HepG2 (cell line): ENCODE measurements around the gene SUCLG2. TPM values are rescaled to one million over a fixed set of nuclear protein-coding genes. Genes with fewer than 3 reads are reported as not detected.

Experiments used
- ATAC-seq: fragments of 200-7000 bp; cut with Tn5 transposase; 3 replicates; pipeline ENCODE4 v1.9.1; 2020; ENCODE audit warnings: mild to moderate bottlenecking, moderate library complexity
- BruUV-seq: library from RNA; stranded (reverse); fragments of 400-500 nt; replicated peaks from 2 replicates; lab custom pipeline; 2021; lab: Mats Ljungman, UMichigan
- CTCF ChIA-PET: fragments of 300-600 bp; formaldehyde crosslinking; extraction: SDS; loops from one replicate; lab custom pipeline; 2021; ENCODE audit warnings: low total read pairs, inconsistent platforms, low intra/inter-chr PET ratio; lab: Yijun Ruan, JAX
- POLR2A ChIA-PET: fragments of 350-600 bp; sonication (Branson Sonifier 250); formaldehyde crosslinking; loops from one replicate; lab custom pipeline; 2020; ENCODE audit warnings: antibody characterized with exemption, inconsistent platforms; lab: Yijun Ruan, JAX
- DNase-seq: peaks from one replicate; pipeline ENCODE4 v3.0.0-alpha.2; 2015; ENCODE audit warnings: low spot score
- FAIRE-seq: peaks from 3 replicates; lab custom pipeline; 2011; peaks lifted over from hg19 to GRCh38; lab: Jason Lieb, UNC
- H2AFZ ChIP-seq: one replicate; pipeline ENCODE4 v1.6.1; 2011; ENCODE audit warnings: low read length, inconsistent platforms
- H3K27ac ChIP-seq: fragments of 300-600 bp; 3 replicates; pipeline ENCODE4 v1.8.0; 2011; ENCODE audit warnings: mixed run types, mild to moderate bottlenecking, mixed read lengths, low read length, inconsistent platforms; ENCODE audit not compliant: insufficient read depth; ENCODE audit errors: extremely low read length
- H3K27me3 ChIP-seq, 2 experiments: fragments of 200-600 bp in 1 of 2; 2 replicates in 1 of 2; 3 replicates in 1 of 2; pipeline versions ENCODE4 v1.6.0 to v1.8.0; 2011; ENCODE audit warnings: low read length in 2 of 2, mild to moderate bottlenecking in 2 of 2, moderate library complexity in 2 of 2, inconsistent platforms in 1 of 2; ENCODE audit not compliant: insufficient read depth in 2 of 2, control insufficient read depth in 1 of 2
- H3K36me3 ChIP-seq, 2 experiments: fragments of 200-600 bp in 1 of 2; replicated peaks in 1 of 2; 2 replicates in 1 of 2; 3 replicates in 1 of 2; pipeline versions ENCODE4 v1.5.1 to v1.8.0; 2011; ENCODE audit warnings: low read length in 2 of 2, inconsistent platforms in 1 of 2; ENCODE audit not compliant: insufficient read depth in 2 of 2, control insufficient read depth in 1 of 2
- H3K4me1 ChIP-seq: 2 replicates; pipeline ENCODE4 v1.5.1; 2012; ENCODE audit warnings: low read length, inconsistent platforms; ENCODE audit not compliant: insufficient read depth
- H3K4me2 ChIP-seq: 2 replicates; pipeline ENCODE4 v1.6.0; 2011; ENCODE audit warnings: low read depth, low read length, inconsistent platforms
- H3K4me3 ChIP-seq, 3 experiments: fragments of 200-600 bp in 1 of 3; sonication (generic), shearing (Covaris generic) in 1 of 3; replicated peaks in 1 of 3; 2 replicates each; pipeline ENCODE4 v1.5.1; 2011 to 2016; ENCODE audit warnings: low read length in 3 of 3, inconsistent platforms in 2 of 3, low read depth in 2 of 3, mild to moderate bottlenecking in 2 of 3, control low read depth in 1 of 3, mixed read lengths in 1 of 3; ENCODE audit not compliant: insufficient read depth in 1 of 3
- H3K79me2 ChIP-seq: one replicate; pipeline ENCODE4 v1.6.1; 2011; ENCODE audit warnings: low read length, inconsistent platforms; ENCODE audit not compliant: insufficient read depth
- H3K9ac ChIP-seq: 2 replicates; pipeline ENCODE4 v1.6.0; 2011; ENCODE audit warnings: mild to moderate bottlenecking, low read depth, low read length, inconsistent platforms; ENCODE audit not compliant: insufficient read depth
- H3K9me3 ChIP-seq: 2 replicates; pipeline ENCODE4 v1.5.1; 2012; ENCODE audit warnings: mild to moderate bottlenecking, low read length
- H4K20me1 ChIP-seq: 2 replicates; pipeline ENCODE4 v1.6.0; 2011; ENCODE audit warnings: inconsistent platforms, mild to moderate bottlenecking, low read length, moderate library complexity; ENCODE audit not compliant: insufficient read depth
- FOXP1 ChIP-seq, 2 experiments: fragments of 450-650 bp in 1 of 2; IDR thresholded peaks; 2 replicates each; pipeline ENCODE4 v1.6.1; 2017 to 2018; ENCODE audit warnings: antibody characterized with exemption in 1 of 2
- NFRKB ChIP-seq: fragments of 450-650 bp; IDR thresholded peaks from 2 replicates; pipeline ENCODE4 v1.6.1; 2017
- STAT5B ChIP-seq: sonication (generic); formaldehyde crosslinking; IDR thresholded peaks from 2 replicates; pipeline ENCODE4 v1.4.0; 2020; ENCODE audit warnings: missing genetic modification reagents
- TEF ChIP-seq: sonication (generic); formaldehyde crosslinking; IDR thresholded peaks from 2 replicates; pipeline ENCODE4 v1.5.0; 2020; ENCODE audit warnings: missing genetic modification reagents
- YEATS4 ChIP-seq: sonication (generic); formaldehyde crosslinking; IDR thresholded peaks from 2 replicates; pipeline ENCODE4 v1.4.0; 2020; ENCODE audit warnings: missing genetic modification reagents, borderline replicate concordance
- ZFP62 ChIP-seq: sonication (generic); formaldehyde crosslinking; IDR thresholded peaks from 2 replicates; pipeline ENCODE4 v1.4.0; 2020; ENCODE audit warnings: missing genetic modification reagents
- ZNF512 ChIP-seq: sonication (generic); formaldehyde crosslinking; IDR thresholded peaks from 2 replicates; pipeline ENCODE4 v1.4.0; 2020; ENCODE audit warnings: mild to moderate bottlenecking, missing genetic modification reagents
- WGBS: methylation state at CpG from one replicate; pipeline ENCODE4 v1.1.6; 2017; ENCODE audit warnings: low lambda C conversion rate; 5-methylcytosine and 5-hydroxymethylcytosine counted together
- in situ Hi-C: cut with HindIII; loops from 2 replicates; pipeline ENCODE4 v1.10.0; 2017; ENCODE audit warnings: low pct_unique_long_range_greater_than_20kb; ENCODE audit not compliant: extremely low pct_ligation_motif_present
- intact Hi-C: fragments of 100-400 bp; cut with micrococcal nuclease; formaldehyde crosslinking; loops from one replicate; pipeline ENCODE4 v1.10.0; 2022; ENCODE audit not compliant: unreplicated experiment
- polyA plus RNA-seq, 8 experiments: library from polyadenylated mRNA; depleted of rRNA in 3 of 8; stranded (reverse) in 7 of 8; unstranded in 1 of 8; fragments of >200 nt; fragmentation: Illumina TruSeq in 4 of 8; extraction: Trizol in 4 of 8; gene quantifications; 2 replicates each; pipeline versions ENCODE4 v1.2.1 to v1.2.3, GENCODE V29; 2011 to 2016; ENCODE audit warnings: low read depth in 4 of 8, missing spikeins in 1 of 8, mixed read lengths in 1 of 8; ENCODE audit not compliant: insufficient read depth in 1 of 8
- total RNA-seq, 5 experiments: library from RNA; depleted of rRNA; stranded (reverse); fragments of >200 nt; fragmentation: Illumina TruSeq; extraction: Trizol; gene quantifications; 2 replicates each; pipeline ENCODE4 v1.2.3, GENCODE V29; 2016; ENCODE audit warnings: low read depth in 1 of 5
- TF ChIP-seq, protein P1 (sequence below): IDR thresholded peaks from 2 replicates; pipeline ENCODE4 v1.6.1; 2016
- TF ChIP-seq, protein P2 (sequence below): sonication (generic); formaldehyde crosslinking; IDR thresholded peaks from 2 replicates; pipeline ENCODE4 v1.5.0; 2020; ENCODE audit warnings: missing genetic modification reagents

Gene SUCLG2
- total and polyA plus RNA-seq, 2 of the 13 experiments (the other 11 are each of a cell fraction or from before 2014, with no cell fraction given), result 21.4 to 64.9 TPM

DNA sequence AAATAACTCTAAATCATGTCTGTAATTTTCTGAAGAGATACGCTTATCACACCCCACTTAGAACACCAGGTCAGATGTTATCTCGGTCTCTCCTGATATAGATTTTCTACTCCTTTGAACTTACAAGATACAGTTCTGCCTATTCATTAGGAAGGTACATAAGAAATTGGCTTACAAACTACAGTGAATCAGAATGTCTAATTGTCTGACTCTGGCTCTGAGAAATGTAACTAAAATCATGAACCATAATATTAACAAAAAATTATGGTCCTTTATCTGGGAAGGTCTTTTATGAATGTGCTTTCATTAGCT, 235.2 kb downstream of the SUCLG2 start (continued):
- TF ChIP-seq TEF (CRISPR knock-in tag), result no peak
- TF ChIP-seq, all 625 proteins: peak for 0

DNA sequence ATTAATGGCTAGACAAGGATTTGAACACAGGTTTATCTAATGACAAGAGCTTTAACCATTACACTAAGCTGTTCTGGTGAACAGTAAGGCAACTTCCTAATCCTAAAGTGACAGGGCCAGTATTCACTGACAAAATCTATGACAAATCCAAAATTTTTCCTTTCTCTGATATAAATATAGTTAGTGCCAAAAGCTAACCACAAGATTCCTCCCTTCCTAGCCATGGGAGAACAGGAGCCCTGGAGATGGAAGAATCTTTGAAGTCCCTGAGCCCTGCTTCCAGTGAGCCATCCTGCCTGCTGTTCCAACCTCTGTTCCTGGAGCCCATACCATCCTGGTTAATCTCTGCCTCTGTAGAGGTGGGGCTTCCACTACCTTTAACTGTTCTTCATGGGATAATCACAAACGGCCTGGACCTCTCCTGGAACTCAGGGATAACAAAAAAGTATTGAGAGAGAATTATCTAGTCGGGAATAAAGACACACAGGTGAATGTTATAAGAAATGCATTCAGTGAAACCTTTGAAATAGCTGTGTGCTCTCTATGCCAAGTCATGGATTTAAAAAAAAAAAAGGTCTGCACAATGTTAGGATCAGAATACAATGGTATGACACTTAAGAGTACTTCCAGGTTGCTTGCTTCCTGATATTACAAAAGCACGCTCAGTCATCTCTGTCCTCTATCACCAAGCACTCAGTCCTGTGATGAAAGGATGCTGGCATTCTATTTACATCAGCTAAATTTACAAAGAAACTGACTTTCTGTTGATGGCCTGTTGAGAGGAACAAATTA, 235.8 kb downstream of the SUCLG2 start:
- peaks cover 6% of the 10 kb centered on the region for H3K9me3 ChIP-seq
- in situ Hi-C loops, result no loop called here
- H2AFZ ChIP-seq, result no peak overlapping the region
- FAIRE-seq (no peak), ATAC-seq (no peak), DNase-seq (no peak)
- no TSS peak for BruUV-seq
- ChIA-PET POLR2A (interaction anchor here (0.7 kb wide), 1 partner anchor 217 kb away, joined by 3 read pairs; no protein-coding TSS in a partner anchor), CTCF (no interaction called here)
- no peaks in the 10 kb centered on the region for H3K4me1 ChIP-seq
- H3K27ac ChIP-seq, result no peak overlapping the region
- H3K9ac ChIP-seq, result no peak overlapping the region
- no peak for TF ChIP-seq ZNF512 (CRISPR knock-in tag)
- TF ChIP-seq ZFP62 (CRISPR knock-in tag), result no peak
- TF ChIP-seq, protein P1, sequence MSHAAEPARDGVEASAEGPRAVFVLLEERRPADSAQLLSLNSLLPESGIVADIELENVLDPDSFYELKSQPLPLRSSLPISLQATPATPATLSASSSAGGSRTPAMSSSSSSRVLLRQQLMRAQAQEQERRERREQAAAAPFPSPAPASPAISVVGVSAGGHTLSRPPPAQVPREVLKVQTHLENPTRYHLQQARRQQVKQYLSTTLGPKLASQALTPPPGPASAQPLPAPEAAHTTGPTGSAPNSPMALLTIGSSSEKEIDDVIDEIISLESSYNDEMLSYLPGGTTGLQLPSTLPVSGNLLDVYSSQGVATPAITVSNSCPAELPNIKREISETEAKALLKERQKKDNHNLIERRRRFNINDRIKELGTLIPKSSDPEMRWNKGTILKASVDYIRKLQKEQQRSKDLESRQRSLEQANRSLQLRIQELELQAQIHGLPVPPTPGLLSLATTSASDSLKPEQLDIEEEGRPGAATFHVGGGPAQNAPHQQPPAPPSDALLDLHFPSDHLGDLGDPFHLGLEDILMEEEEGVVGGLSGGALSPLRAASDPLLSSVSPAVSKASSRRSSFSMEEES (CRISPR knock-in tag), result no peak
- TF ChIP-seq YEATS4 (CRISPR knock-in tag), result no peak
- no peak for TF ChIP-seq STAT5B (CRISPR knock-in tag)
- TF ChIP-seq, protein P2, sequence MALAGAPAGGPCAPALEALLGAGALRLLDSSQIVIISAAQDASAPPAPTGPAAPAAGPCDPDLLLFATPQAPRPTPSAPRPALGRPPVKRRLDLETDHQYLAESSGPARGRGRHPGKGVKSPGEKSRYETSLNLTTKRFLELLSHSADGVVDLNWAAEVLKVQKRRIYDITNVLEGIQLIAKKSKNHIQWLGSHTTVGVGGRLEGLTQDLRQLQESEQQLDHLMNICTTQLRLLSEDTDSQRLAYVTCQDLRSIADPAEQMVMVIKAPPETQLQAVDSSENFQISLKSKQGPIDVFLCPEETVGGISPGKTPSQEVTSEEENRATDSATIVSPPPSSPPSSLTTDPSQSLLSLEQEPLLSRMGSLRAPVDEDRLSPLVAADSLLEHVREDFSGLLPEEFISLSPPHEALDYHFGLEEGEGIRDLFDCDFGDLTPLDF, result no peak
- TF ChIP-seq NFRKB, result no peak
- TF ChIP-seq FOXP1 (IDR thresholded peaks at IDR 0.05), result no peak
- no peak for TF ChIP-seq FOXP1 (CRISPR knock-in tag; IDR thresholded peaks at IDR 0.05)
- H3K79me2 ChIP-seq, result no peaks in the 10 kb centered on the region
- no peaks in the 10 kb centered on the region for H4K20me1 ChIP-seq
- no peak overlapping the region for H3K4me2 ChIP-seq
- H3K27me3 ChIP-seq, result no peaks in the 10 kb centered on the region
- 92% methylated on average over 3 of the region's 3 CpGs for WGBS
- intact Hi-C loops, result no loop called here
- no peak overlapping the region for H3K4me3 ChIP-seq
- no peaks in the 10 kb centered on the region for H3K36me3 ChIP-seq
